ENCODE measurements around the gene SLC7A7. TPM values are rescaled to one million over a fixed set of nuclear protein-coding genes. Genes with fewer than 3 reads are reported as not detected.

The SLC7A7 gene
- total RNA-seq, 2 experiments from 2014 or later, result 0.89 to 1.1 TPM

GRCh38 chr14:22814373-22814772, 862 bp downstream of the SLC7A7 start:
- TF ChIP-seq CTCF (IDR thresholded peaks at IDR 0.05), result no peak
- Histone ChIP-seq H3K36me3 (ENCODE audit: insufficient read depth, low read length) (no peaks in the 10 kb centered on the region), H3K27me3 (ENCODE audit: control insufficient read depth in 1 of 2, insufficient read depth in 2 of 2, low read length in 2 of 2) (no peaks in the 10 kb centered on the region), H3K9me3 (ENCODE audit: control insufficient read depth in 1 of 2, insufficient read depth in 1 of 2, low read length in 2 of 2) (no peaks in the 10 kb centered on the region), H3K4me1 (ENCODE audit: insufficient read depth, low read length) (peaks cover 10% of the 10 kb centered on the region), H3K27ac (ENCODE audit: low read depth in 1 of 2, low read length in 2 of 2) (no peak overlapping the region), H3K4me3 (ENCODE audit: low read length) (peak overlapping the region; percentile 25)
- H3K9me3 Mint-ChIP-seq, result no peaks in the 10 kb centered on the region
- no peak overlapping the region for H3K27ac Mint-ChIP-seq
- no peak for ATAC-seq (ENCODE audit: poor library complexity)
- peaks cover 16% of the 10 kb centered on the region for H3K4me1 Mint-ChIP-seq (ENCODE audit: low read depth)
- CTCF ChIA-PET, result no interaction called here
- no peak for DNase-seq
- no peaks in the 10 kb centered on the region for H3K27me3 Mint-ChIP-seq
- no peaks in the 10 kb centered on the region for H3K36me3 Mint-ChIP-seq (ENCODE audit: low read depth)
- H3K4me3 Mint-ChIP-seq, result no peak overlapping the region
- intact Hi-C loops (cut with DNase I, micrococcal nuclease), result no loop called here
- POLR2A ChIA-PET, result no interaction called here

DNA sequence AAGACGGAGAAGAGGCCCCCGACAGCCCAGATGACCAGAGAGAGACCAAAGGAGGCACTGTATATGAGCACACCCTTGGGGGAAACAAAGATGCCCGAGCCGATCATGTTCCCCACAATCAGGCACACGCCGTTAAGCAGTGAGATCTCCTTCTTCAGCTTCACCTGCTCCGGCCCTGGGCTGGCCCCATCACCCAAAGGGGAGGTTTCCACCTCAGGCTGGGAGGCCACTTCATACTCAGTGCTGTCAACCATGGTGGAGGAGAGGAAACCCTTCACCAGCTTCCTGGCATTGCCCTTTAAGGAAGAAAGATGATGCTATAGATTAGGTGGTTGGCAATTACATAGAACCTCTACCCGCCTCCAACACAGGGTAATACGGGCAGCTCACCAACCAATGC, 2.1 kb downstream of the SLC7A7 start:
- ChIA-PET CTCF (no interaction called here), POLR2A (interaction anchor here (1.1 kb wide), 1 partner anchor 10 kb away, joined by 4 read pairs; no protein-coding TSS in a partner anchor)
- DNase-seq (no peak), ATAC-seq (ENCODE audit: poor library complexity) (no peak)
- intact Hi-C loops (cut with DNase I, micrococcal nuclease), result no loop called here
- no peak for TF ChIP-seq CTCF (IDR thresholded peaks at IDR 0.05)
- H3K9me3 Mint-ChIP-seq, result no peaks in the 10 kb centered on the region
- H3K27me3 ChIP-seq (ENCODE audit: control insufficient read depth in 1 of 2, insufficient read depth in 2 of 2, low read length in 2 of 2), result no peaks in the 10 kb centered on the region
- H3K27me3 Mint-ChIP-seq, result no peaks in the 10 kb centered on the region
- peaks cover 10% of the 10 kb centered on the region for H3K4me1 ChIP-seq (ENCODE audit: insufficient read depth, low read length)
- no peaks in the 10 kb centered on the region for H3K36me3 Mint-ChIP-seq (ENCODE audit: low read depth)
- H3K27ac Mint-ChIP-seq, result no peak overlapping the region
- H3K4me3 Mint-ChIP-seq, result no peak overlapping the region
- no peak overlapping the region for H3K4me3 ChIP-seq (ENCODE audit: low read length)
- no peak overlapping the region for H3K27ac ChIP-seq (ENCODE audit: low read depth in 1 of 2, low read length in 2 of 2)
- H3K36me3 ChIP-seq (ENCODE audit: insufficient read depth, low read length), result no peaks in the 10 kb centered on the region
- H3K9me3 ChIP-seq (ENCODE audit: control insufficient read depth in 1 of 2, insufficient read depth in 1 of 2, low read length in 2 of 2), result no peaks in the 10 kb centered on the region
- H3K4me1 Mint-ChIP-seq (ENCODE audit: low read depth), result peaks cover 16% of the 10 kb centered on the region

GRCh38 chr14:22812744-22813143, 2.5 kb downstream of the SLC7A7 start:
- no peaks in the 10 kb centered on the region for H3K9me3 Mint-ChIP-seq
- no peak overlapping the region for H3K4me3 Mint-ChIP-seq
- H3K36me3 ChIP-seq (ENCODE audit: insufficient read depth, low read length), result no peaks in the 10 kb centered on the region
- ATAC-seq (ENCODE audit: poor library complexity) (no peak), DNase-seq (no peak)
- H3K27ac Mint-ChIP-seq, result no peak overlapping the region
- H3K27ac ChIP-seq (ENCODE audit: low read depth in 1 of 2, low read length in 2 of 2), result no peak overlapping the region
- H3K27me3 Mint-ChIP-seq, result no peaks in the 10 kb centered on the region
- peaks cover 16% of the 10 kb centered on the region for H3K4me1 Mint-ChIP-seq (ENCODE audit: low read depth)
- no peaks in the 10 kb centered on the region for H3K36me3 Mint-ChIP-seq (ENCODE audit: low read depth)
- H3K4me1 ChIP-seq (ENCODE audit: insufficient read depth, low read length), result peaks cover 10% of the 10 kb centered on the region
- TF ChIP-seq CTCF (IDR thresholded peaks at IDR 0.05), result no peak
- H3K27me3 ChIP-seq (ENCODE audit: control insufficient read depth in 1 of 2, insufficient read depth in 2 of 2, low read length in 2 of 2), result no peaks in the 10 kb centered on the region
- no peak overlapping the region for H3K4me3 ChIP-seq (ENCODE audit: low read length)
- no peaks in the 10 kb centered on the region for H3K9me3 ChIP-seq (ENCODE audit: control insufficient read depth in 1 of 2, insufficient read depth in 1 of 2, low read length in 2 of 2)
- ChIA-PET CTCF (no interaction called here), POLR2A (interaction anchor here (1.1 kb wide), 1 partner anchor 10 kb away, joined by 4 read pairs; no protein-coding TSS in a partner anchor)
- intact Hi-C loops (cut with DNase I, micrococcal nuclease), result no loop called here

All from CD4-positive, alpha-beta T cell (primary cell).